ENCODE measurements around the gene CAMK4. TPM values are rescaled to one million over a fixed set of nuclear protein-coding genes. Genes with fewer than 3 reads are reported as not detected.

The CAMK4 gene
- total RNA-seq, 1 donor from 2014 or later, result 5.0 TPM

- no peaks in the 10 kb centered on the region for H3K9me3 ChIP-seq (ENCODE audit: low read depth)
- Mint-ChIP-seq H3K4me1 (peaks cover 11% of the 10 kb centered on the region), H3K4me3 (no peak overlapping the region), H3K36me3 (no peaks in the 10 kb centered on the region), H3K9me3 (no peaks in the 10 kb centered on the region), H3K27me3 (ENCODE audit: insufficient read depth, low read depth) (no peaks in the 10 kb centered on the region), H3K27ac (no peak overlapping the region)
- no peak for DNase-seq (ENCODE audit: low spot score)
- H3K79me2 ChIP-seq (ENCODE audit: low read depth), result no peaks in the 10 kb centered on the region
- H3K4me3 ChIP-seq, result no peak overlapping the region
- no peak overlapping the region for H2AFZ ChIP-seq (replicated peaks)
- H3K9ac ChIP-seq, result no peak overlapping the region
- peaks cover 14% of the 10 kb centered on the region for H3K4me1 ChIP-seq
- H3F3A ChIP-seq (ENCODE audit: low read depth), result no peaks in the 10 kb centered on the region
- no peaks in the 10 kb centered on the region for H3K27me3 ChIP-seq
- no peaks in the 10 kb centered on the region for H3K36me3 ChIP-seq
- no peak overlapping the region for H3K4me2 ChIP-seq
- TF ChIP-seq EZH2phosphoT487 (IDR thresholded peaks at IDR 0.05) (no peak), EZH2 (IDR thresholded peaks at IDR 0.05) (no peak)
- TF ChIP-seq, protein P1, sequence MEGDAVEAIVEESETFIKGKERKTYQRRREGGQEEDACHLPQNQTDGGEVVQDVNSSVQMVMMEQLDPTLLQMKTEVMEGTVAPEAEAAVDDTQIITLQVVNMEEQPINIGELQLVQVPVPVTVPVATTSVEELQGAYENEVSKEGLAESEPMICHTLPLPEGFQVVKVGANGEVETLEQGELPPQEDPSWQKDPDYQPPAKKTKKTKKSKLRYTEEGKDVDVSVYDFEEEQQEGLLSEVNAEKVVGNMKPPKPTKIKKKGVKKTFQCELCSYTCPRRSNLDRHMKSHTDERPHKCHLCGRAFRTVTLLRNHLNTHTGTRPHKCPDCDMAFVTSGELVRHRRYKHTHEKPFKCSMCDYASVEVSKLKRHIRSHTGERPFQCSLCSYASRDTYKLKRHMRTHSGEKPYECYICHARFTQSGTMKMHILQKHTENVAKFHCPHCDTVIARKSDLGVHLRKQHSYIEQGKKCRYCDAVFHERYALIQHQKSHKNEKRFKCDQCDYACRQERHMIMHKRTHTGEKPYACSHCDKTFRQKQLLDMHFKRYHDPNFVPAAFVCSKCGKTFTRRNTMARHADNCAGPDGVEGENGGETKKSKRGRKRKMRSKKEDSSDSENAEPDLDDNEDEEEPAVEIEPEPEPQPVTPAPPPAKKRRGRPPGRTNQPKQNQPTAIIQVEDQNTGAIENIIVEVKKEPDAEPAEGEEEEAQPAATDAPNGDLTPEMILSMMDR (IDR thresholded peaks at IDR 0.05), result no peak
- no peaks in the 10 kb centered on the region for H4K20me1 ChIP-seq (ENCODE audit: low read depth)
- no peak overlapping the region for H3K27ac ChIP-seq
These were observed 303.9 kb downstream of the CAMK4 start for GRCh38 chr5:111528056-111528455.

GRCh38 chr5:111530298-111530740 is 306.1 kb downstream of the CAMK4 start:
- no peak for DNase-seq (ENCODE audit: low spot score)
- H2AFZ ChIP-seq (replicated peaks), result no peak overlapping the region
- TF ChIP-seq EZH2phosphoT487 (IDR thresholded peaks at IDR 0.05), result no peak
- no peak for TF ChIP-seq EZH2 (IDR thresholded peaks at IDR 0.05)
- TF ChIP-seq, protein P1 (IDR thresholded peaks at IDR 0.05), result no peak
- no peaks in the 10 kb centered on the region for H3K36me3 Mint-ChIP-seq
- H3K4me3 ChIP-seq, result no peak overlapping the region
- no peak overlapping the region for H3K27ac Mint-ChIP-seq
- H3K4me1 ChIP-seq, result peaks cover 16% of the 10 kb centered on the region
- no peak overlapping the region for H3K27ac ChIP-seq
- no peak overlapping the region for H3K4me2 ChIP-seq
- H3K9me3 ChIP-seq (ENCODE audit: low read depth), result peaks cover 3% of the 10 kb centered on the region
- no peaks in the 10 kb centered on the region for H3K36me3 ChIP-seq
- H3K4me1 Mint-ChIP-seq, result peaks cover 11% of the 10 kb centered on the region
- H3K27me3 ChIP-seq, result no peaks in the 10 kb centered on the region
- no peaks in the 10 kb centered on the region for H3K79me2 ChIP-seq (ENCODE audit: low read depth)
- no peaks in the 10 kb centered on the region for H3K27me3 Mint-ChIP-seq (ENCODE audit: insufficient read depth, low read depth)
- H3K9me3 Mint-ChIP-seq, result no peaks in the 10 kb centered on the region
- no peaks in the 10 kb centered on the region for H3F3A ChIP-seq (ENCODE audit: low read depth)
- no peak overlapping the region for H3K4me3 Mint-ChIP-seq
- H3K9ac ChIP-seq, result no peak overlapping the region
- H4K20me1 ChIP-seq (ENCODE audit: low read depth), result no peaks in the 10 kb centered on the region

GRCh38 chr5:111532886-111533582 is 308.9 kb downstream of the CAMK4 start:
- no peaks in the 10 kb centered on the region for H3K36me3 Mint-ChIP-seq
- H3K4me3 Mint-ChIP-seq, result no peak overlapping the region
- Histone ChIP-seq H3K27me3 (no peaks in the 10 kb centered on the region), H2AFZ (replicated peaks) (peak overlapping the region; percentile 46), H3K9ac (no peak overlapping the region), H3K9me3 (ENCODE audit: low read depth) (peaks cover 3% of the 10 kb centered on the region), H3K4me1 (peaks cover 11% of the 10 kb centered on the region), H3K27ac (no peak overlapping the region), H4K20me1 (ENCODE audit: low read depth) (no peaks in the 10 kb centered on the region), H3K4me2 (no peak overlapping the region), H3F3A (ENCODE audit: low read depth) (no peaks in the 10 kb centered on the region), H3K79me2 (ENCODE audit: low read depth) (no peaks in the 10 kb centered on the region), H3K36me3 (no peaks in the 10 kb centered on the region), H3K4me3 (no peak overlapping the region)
- TF ChIP-seq, protein P1 (IDR thresholded peaks at IDR 0.05), result no peak
- TF ChIP-seq EZH2 (IDR thresholded peaks at IDR 0.05) (no peak), EZH2phosphoT487 (IDR thresholded peaks at IDR 0.05) (no peak)
- no peak for DNase-seq (ENCODE audit: low spot score)
- H3K4me1 Mint-ChIP-seq, result peaks cover 9% of the 10 kb centered on the region
- H3K9me3 Mint-ChIP-seq, result no peaks in the 10 kb centered on the region
- no peaks in the 10 kb centered on the region for H3K27me3 Mint-ChIP-seq (ENCODE audit: insufficient read depth, low read depth)
- no peak overlapping the region for H3K27ac Mint-ChIP-seq
